Testis (tissue), 2 donors: ENCODE data around the gene P2RY6.

Experiments used
- POLR2A ChIP-seq: fragments of 450-650 bp; IDR thresholded peaks from one replicate; pipeline ENCODE4 v1.6.1; 2017; ENCODE audit warnings: antibody characterized with exemption, mild to moderate bottlenecking, moderate library complexity
- TF ChIP-seq, protein P1 (sequence below), 3 experiments: fragments of 450-650 bp in 2 of 3; fragments of 200-600 bp in 1 of 3; sonication (generic) in 1 of 3; IDR thresholded peaks; one replicate each; pipeline ENCODE4 v1.5.1; 2016 to 2019; ENCODE audit warnings: antibody characterized with exemption in 3 of 3, mild to moderate bottlenecking in 2 of 3, moderate library complexity in 1 of 3

DNA sequence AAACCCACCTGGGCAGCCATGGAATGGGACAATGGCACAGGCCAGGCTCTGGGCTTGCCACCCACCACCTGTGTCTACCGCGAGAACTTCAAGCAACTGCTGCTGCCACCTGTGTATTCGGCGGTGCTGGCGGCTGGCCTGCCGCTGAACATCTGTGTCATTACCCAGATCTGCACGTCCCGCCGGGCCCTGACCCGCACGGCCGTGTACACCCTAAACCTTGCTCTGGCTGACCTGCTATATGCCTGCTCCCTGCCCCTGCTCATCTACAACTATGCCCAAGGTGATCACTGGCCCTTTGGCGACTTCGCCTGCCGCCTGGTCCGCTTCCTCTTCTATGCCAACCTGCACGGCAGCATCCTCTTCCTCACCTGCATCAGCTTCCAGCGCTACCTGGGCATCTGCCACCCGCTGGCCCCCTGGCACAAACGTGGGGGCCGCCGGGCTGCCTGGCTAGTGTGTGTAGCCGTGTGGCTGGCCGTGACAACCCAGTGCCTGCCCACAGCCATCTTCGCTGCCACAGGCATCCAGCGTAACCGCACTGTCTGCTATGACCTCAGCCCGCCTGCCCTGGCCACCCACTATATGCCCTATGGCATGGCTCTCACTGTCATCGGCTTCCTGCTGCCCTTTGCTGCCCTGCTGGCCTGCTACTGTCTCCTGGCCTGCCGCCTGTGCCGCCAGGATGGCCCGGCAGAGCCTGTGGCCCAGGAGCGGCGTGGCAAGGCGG lies 24.5 kb downstream of the P2RY6 start:
- TF ChIP-seq, protein P1, sequence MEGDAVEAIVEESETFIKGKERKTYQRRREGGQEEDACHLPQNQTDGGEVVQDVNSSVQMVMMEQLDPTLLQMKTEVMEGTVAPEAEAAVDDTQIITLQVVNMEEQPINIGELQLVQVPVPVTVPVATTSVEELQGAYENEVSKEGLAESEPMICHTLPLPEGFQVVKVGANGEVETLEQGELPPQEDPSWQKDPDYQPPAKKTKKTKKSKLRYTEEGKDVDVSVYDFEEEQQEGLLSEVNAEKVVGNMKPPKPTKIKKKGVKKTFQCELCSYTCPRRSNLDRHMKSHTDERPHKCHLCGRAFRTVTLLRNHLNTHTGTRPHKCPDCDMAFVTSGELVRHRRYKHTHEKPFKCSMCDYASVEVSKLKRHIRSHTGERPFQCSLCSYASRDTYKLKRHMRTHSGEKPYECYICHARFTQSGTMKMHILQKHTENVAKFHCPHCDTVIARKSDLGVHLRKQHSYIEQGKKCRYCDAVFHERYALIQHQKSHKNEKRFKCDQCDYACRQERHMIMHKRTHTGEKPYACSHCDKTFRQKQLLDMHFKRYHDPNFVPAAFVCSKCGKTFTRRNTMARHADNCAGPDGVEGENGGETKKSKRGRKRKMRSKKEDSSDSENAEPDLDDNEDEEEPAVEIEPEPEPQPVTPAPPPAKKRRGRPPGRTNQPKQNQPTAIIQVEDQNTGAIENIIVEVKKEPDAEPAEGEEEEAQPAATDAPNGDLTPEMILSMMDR (IDR thresholded peaks at IDR 0.05), result no peak
- no peak for TF ChIP-seq POLR2A
